C4-2B (cell line): ENCODE measurements around the gene PHYHD1.

Experiments
- ZFX ChIP-seq: fragments of 450-650 bp; IDR thresholded peaks from 2 replicates; pipeline ENCODE4 v1.6.1; 2017
- TF ChIP-seq, protein P1 (sequence below): fragments of 450-650 bp; conservative IDR thresholded peaks from 2 replicates; pipeline ENCODE4 v1.5.1; 2017; ENCODE audit warnings: mild to moderate bottlenecking

DNA sequence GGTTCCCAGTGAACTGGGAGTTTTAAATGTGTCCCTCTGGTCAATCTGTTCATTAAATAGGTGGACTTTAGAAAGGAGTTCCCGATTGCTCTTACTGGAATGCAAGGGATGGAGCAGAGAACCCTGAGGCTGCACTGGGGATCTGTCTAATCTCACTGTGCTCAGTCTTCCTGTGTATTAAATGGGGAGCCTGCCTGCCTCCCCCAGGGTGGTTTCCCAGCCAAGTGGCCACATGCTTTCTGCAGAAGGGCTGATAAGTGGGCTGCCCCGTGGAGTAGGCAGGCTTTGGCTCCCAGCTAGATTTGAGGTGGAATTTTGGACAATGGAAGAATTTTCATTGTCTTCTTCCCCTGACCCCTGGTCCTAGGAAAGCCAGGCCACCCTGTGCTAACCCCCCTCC lies 14.0 kb upstream of the PHYHD1 start:
- TF ChIP-seq, protein P1, sequence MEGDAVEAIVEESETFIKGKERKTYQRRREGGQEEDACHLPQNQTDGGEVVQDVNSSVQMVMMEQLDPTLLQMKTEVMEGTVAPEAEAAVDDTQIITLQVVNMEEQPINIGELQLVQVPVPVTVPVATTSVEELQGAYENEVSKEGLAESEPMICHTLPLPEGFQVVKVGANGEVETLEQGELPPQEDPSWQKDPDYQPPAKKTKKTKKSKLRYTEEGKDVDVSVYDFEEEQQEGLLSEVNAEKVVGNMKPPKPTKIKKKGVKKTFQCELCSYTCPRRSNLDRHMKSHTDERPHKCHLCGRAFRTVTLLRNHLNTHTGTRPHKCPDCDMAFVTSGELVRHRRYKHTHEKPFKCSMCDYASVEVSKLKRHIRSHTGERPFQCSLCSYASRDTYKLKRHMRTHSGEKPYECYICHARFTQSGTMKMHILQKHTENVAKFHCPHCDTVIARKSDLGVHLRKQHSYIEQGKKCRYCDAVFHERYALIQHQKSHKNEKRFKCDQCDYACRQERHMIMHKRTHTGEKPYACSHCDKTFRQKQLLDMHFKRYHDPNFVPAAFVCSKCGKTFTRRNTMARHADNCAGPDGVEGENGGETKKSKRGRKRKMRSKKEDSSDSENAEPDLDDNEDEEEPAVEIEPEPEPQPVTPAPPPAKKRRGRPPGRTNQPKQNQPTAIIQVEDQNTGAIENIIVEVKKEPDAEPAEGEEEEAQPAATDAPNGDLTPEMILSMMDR = no peak
- TF ChIP-seq ZFX = no peak
